ENCODE results near the gene SLC7A14. TPM values are rescaled to one million over a fixed set of nuclear protein-coding genes. Genes with fewer than 3 reads are reported as not detected.

Gene SLC7A14
- total and polyA plus RNA-seq, 2 of the 13 experiments (the other 11 are each of a cell fraction or from before 2014, with no cell fraction given): not detected

GRCh38 chr3:170442947-170443346, 142.9 kb downstream of the SLC7A14 start (continued):
- no peak for TF ChIP-seq HNF1B (CRISPR knock-in tag; IDR thresholded peaks at IDR 0.05)
- TF ChIP-seq ZNF317 (CRISPR knock-in tag; IDR thresholded peaks at IDR 0.05): no peak
- no peak for TF ChIP-seq NONO (IDR thresholded peaks at IDR 0.05)
- no peak for TF ChIP-seq NONO (CRISPR knock-in tag; conservative IDR thresholded peaks at IDR 0.05)
- TF ChIP-seq MIXL1 (CRISPR knock-in tag; IDR thresholded peaks at IDR 0.05): no peak
- TF ChIP-seq ZNF446 (CRISPR knock-in tag; IDR thresholded peaks at IDR 0.05): no peak
- TF ChIP-seq FOXK1 (CRISPR knock-in tag; IDR thresholded peaks at IDR 0.05; ENCODE audit: borderline replicate concordance, low read depth): no peak
- no peak for TF ChIP-seq ZNF512B (CRISPR knock-in tag; IDR thresholded peaks at IDR 0.05; ENCODE audit: borderline replicate concordance)

GRCh38 chr3:170441412-170441811, 144.5 kb downstream of the SLC7A14 start:
- H3K9ac ChIP-seq (ENCODE audit: insufficient read depth, low read depth, low read length): no peak overlapping the region
- H3K79me2 ChIP-seq (ENCODE audit: insufficient read depth, low read length): no peaks in the 10 kb centered on the region
- H3K27me3 ChIP-seq (ENCODE audit: control insufficient read depth in 1 of 2, insufficient read depth in 2 of 2, low read length in 2 of 2): peaks cover 3 to 9% of the 10 kb centered on the region in 2 experiments; a peak in 1 of 5 replicates
- no peak overlapping the region for H2AFZ ChIP-seq (ENCODE audit: low read length)
- DNase-seq (ENCODE audit: low spot score) (no peak), FAIRE-seq (no peak), ATAC-seq (no peak)
- BruUV-seq (replicated peaks): no TSS peak
- in situ Hi-C loops (cut with HindIII; ENCODE audit: extremely low pct_ligation_motif_present, low pct_unique_long_range_greater_than_20kb) (no loop called here), intact Hi-C loops (cut with micrococcal nuclease; ENCODE audit: unreplicated experiment) (no loop called here)
- no peak overlapping the region for H3K27ac ChIP-seq (ENCODE audit: extremely low read length, insufficient read depth, low read length)
- CTCF ChIA-PET (ENCODE audit: low intra/inter-chr PET ratio, low total read pairs): no interaction called here
- no peaks in the 10 kb centered on the region for H3K9me3 ChIP-seq (ENCODE audit: low read length)
- H4K20me1 ChIP-seq (ENCODE audit: insufficient read depth, low read length): no peaks in the 10 kb centered on the region
- 39% methylated on average over 4 of the region's 4 CpGs for WGBS (ENCODE audit: low lambda C conversion rate)
- POLR2A ChIA-PET: no interaction called here
- no peak overlapping the region for H3K4me2 ChIP-seq (ENCODE audit: low read depth, low read length)
- no peak overlapping the region for H3K4me3 ChIP-seq (replicated peaks in 1 of 3; ENCODE audit: insufficient read depth in 1 of 3, low read depth in 2 of 3, low read length in 3 of 3)
- H3K4me1 ChIP-seq (ENCODE audit: insufficient read depth, low read length): peaks cover 16% of the 10 kb centered on the region
- no peaks in the 10 kb centered on the region for H3K36me3 ChIP-seq (replicated peaks in 1 of 2; ENCODE audit: control insufficient read depth in 1 of 2, insufficient read depth in 2 of 2, low read length in 2 of 2)
- TF ChIP-seq DR1 (CRISPR knock-in tag; IDR thresholded peaks at IDR 0.05) (no peak), ZNF33A (CRISPR knock-in tag; IDR thresholded peaks at IDR 0.05; ENCODE audit: borderline replicate concordance) (no peak), ZNF678 (CRISPR knock-in tag; IDR thresholded peaks at IDR 0.05) (no peak), MXD3 (CRISPR knock-in tag; IDR thresholded peaks at IDR 0.05) (no peak), SMAD9 (CRISPR knock-in tag; IDR thresholded peaks at IDR 0.05) (no peak), MED1 (CRISPR knock-in tag; IDR thresholded peaks at IDR 0.05) (no peak), ZNF331 (CRISPR knock-in tag; IDR thresholded peaks at IDR 0.05) (no peak), KDM2A (CRISPR knock-in tag; IDR thresholded peaks at IDR 0.05; ENCODE audit: borderline replicate concordance, low read depth) (no peak), ZNF546 (CRISPR knock-in tag; conservative IDR thresholded peaks at IDR 0.05) (no peak), CREBL2 (CRISPR knock-in tag; IDR thresholded peaks at IDR 0.05; ENCODE audit: borderline replicate concordance) (no peak), RXRB (CRISPR knock-in tag; IDR thresholded peaks at IDR 0.05; ENCODE audit: borderline replicate concordance) (no peak), ZNF792 (CRISPR knock-in tag; IDR thresholded peaks at IDR 0.05) (no peak)
